A549 (cell line): ENCODE data around the gene INPP5A. TPM values are rescaled to one million over a fixed set of nuclear protein-coding genes. Genes with fewer than 3 reads are reported as not detected.

Source experiments
- ATAC-seq, 2 experiments: fragments of 200-7000 bp in 1 of 2; fragments of >200 bp in 1 of 2; cut with Nextera tagmentation in 1 of 2; cut with Tn5 transposase in 1 of 2; 3 replicates each; pipeline versions ENCODE4 v1.8.0 to v1.9.1; 2018 to 2020; ENCODE audit warnings: mild to moderate bottlenecking in 1 of 2, moderate library complexity in 1 of 2
- CTCF ChIA-PET: fragments of 300-600 bp; sonication (Branson Sonifier 250); formaldehyde crosslinking; extraction: SDS; loops from one replicate; lab custom pipeline; 2021; ENCODE audit warnings: antibody characterized with exemption, inconsistent platforms; lab: Yijun Ruan, JAX
- POLR2A ChIA-PET: fragments of 350-600 bp; formaldehyde crosslinking; extraction: SDS; loops from one replicate; lab custom pipeline; 2021; ENCODE audit warnings: antibody characterized with exemption, inconsistent platforms; lab: Yijun Ruan, JAX
- DNase-seq, 2 experiments: peaks; one replicate each; pipeline versions ENCODE4 v3.0.0 to v3.0.0-alpha.2; 2011 to 2016; ENCODE audit warnings: low read depth in 1 of 2, low spot score in 1 of 2
- FAIRE-seq: peaks from 2 replicates; lab custom pipeline; 2011; peaks lifted over from hg19 to GRCh38; lab: Jason Lieb, UNC
- H3K27ac ChIP-seq, 2 experiments: fragments of >200 bp; sonication (Bioruptor Twin); formaldehyde crosslinking; 3 replicates each; pipeline ENCODE4 v1.5.1; 2016 to 2017
- H3K4me1 ChIP-seq: fragments of >200 bp; sonication (Bioruptor Twin); formaldehyde crosslinking; 3 replicates; pipeline ENCODE4 v1.6.1; 2016
- H3K4me2 ChIP-seq: fragments of >200 bp; sonication (Bioruptor Twin); formaldehyde crosslinking; 3 replicates; pipeline ENCODE4 v1.6.1; 2016
- H3K4me3 ChIP-seq: fragments of >200 bp; sonication (Bioruptor Twin); formaldehyde crosslinking; 3 replicates; pipeline ENCODE4 v1.5.1; 2016
- H3K9me3 ChIP-seq: fragments of >200 bp; sonication (Bioruptor Twin); formaldehyde crosslinking; 3 replicates; pipeline ENCODE4 v1.6.1; 2016
- CBX8 ChIP-seq: fragments of 200-600 bp; sonication (generic); IDR thresholded peaks from 2 replicates; pipeline ENCODE4 v1.6.1; 2016
- CEBPB ChIP-seq, 2 experiments: fragments of >200 bp in 1 of 2; sonication (Bioruptor Twin) in 1 of 2; formaldehyde crosslinking in 1 of 2; IDR thresholded peaks; 2 replicates each; pipeline ENCODE4 v1.6.1; 2012 to 2016
- EHF ChIP-seq: fragments of 250-450 bp; sonication (Bioruptor Pico); IDR thresholded peaks from 2 replicates; pipeline ENCODE4 v1.5.0; 2020; ENCODE audit warnings: mild to moderate bottlenecking
- EP300 ChIP-seq, 2 experiments: fragments of >200 bp; sonication (Bioruptor Twin); formaldehyde crosslinking; IDR thresholded peaks; 2 replicates in 1 of 2; 3 replicates in 1 of 2; pipeline ENCODE4 v1.6.1; 2016 to 2017
- FOSL2 ChIP-seq, 2 experiments: fragments of 450-650 bp in 1 of 2; fragments of >200 bp in 1 of 2; sonication (Bioruptor Twin) in 1 of 2; formaldehyde crosslinking; IDR thresholded peaks; 2 replicates each; pipeline versions ENCODE4 v1.5.0 to v1.6.1; 2016 to 2020; ENCODE audit warnings: mild to moderate bottlenecking in 1 of 2, moderate library complexity in 1 of 2
- GATA3 ChIP-seq: IDR thresholded peaks from 2 replicates; pipeline ENCODE4 v1.6.1; 2012; ENCODE audit warnings: borderline replicate concordance
- HEYL ChIP-seq: fragments of 250-450 bp; sonication (Bioruptor Pico); IDR thresholded peaks from 2 replicates; pipeline ENCODE4 v1.8.0; 2021; ENCODE audit warnings: mild to moderate bottlenecking, moderate library complexity
- HMGXB4 ChIP-seq: fragments of 250-450 bp; sonication (Bioruptor Pico); IDR thresholded peaks from 2 replicates; pipeline ENCODE4 v1.5.0; 2021; ENCODE audit warnings: mild to moderate bottlenecking, moderate library complexity, borderline replicate concordance
- JUN ChIP-seq, 2 experiments: fragments of >200 bp; sonication (Bioruptor Twin); formaldehyde crosslinking; IDR thresholded peaks; 2 replicates in 1 of 2; 3 replicates in 1 of 2; pipeline ENCODE4 v1.6.1; 2016 to 2017
- JUNB ChIP-seq: fragments of >200 bp; sonication (Bioruptor Twin); formaldehyde crosslinking; IDR thresholded peaks from 2 replicates; pipeline ENCODE4 v1.6.1; 2016
- RAD21 ChIP-seq, 2 experiments: fragments of >200 bp in 1 of 2; sonication (Bioruptor Twin) in 1 of 2; formaldehyde crosslinking in 1 of 2; IDR thresholded peaks in 1 of 2; conservative IDR thresholded peaks in 1 of 2; 2 replicates in 1 of 2; 3 replicates in 1 of 2; pipeline ENCODE4 v1.6.1; 2012 to 2018; ENCODE audit warnings: inconsistent platforms in 1 of 2
- RARB ChIP-seq: fragments of 250-450 bp; sonication (Bioruptor Pico); IDR thresholded peaks from 2 replicates; pipeline ENCODE4 v1.8.0; 2021; ENCODE audit warnings: mild to moderate bottlenecking, moderate library complexity
- RCOR1 ChIP-seq: fragments of 150-350 bp; IDR thresholded peaks from 2 replicates; pipeline ENCODE4 v1.6.1; 2014; ENCODE audit warnings: antibody characterized with exemption, low read length, low read depth
- RFX5 ChIP-seq: fragments of 450-650 bp; IDR thresholded peaks from 2 replicates; pipeline ENCODE4 v1.7.1; 2014; ENCODE audit warnings: antibody characterized with exemption, mild to moderate bottlenecking, moderate library complexity
- ZFP36 ChIP-seq: fragments of 450-650 bp; IDR thresholded peaks from 2 replicates; pipeline ENCODE4 v1.6.1; 2014; ENCODE audit warnings: borderline replicate concordance; ENCODE audit not compliant: partially characterized antibody
- WGBS: methylation state at CpG from one replicate; pipeline ENCODE4 v1.1.6; 2017; ENCODE audit errors: missing lambda C conversion rate; 5-methylcytosine and 5-hydroxymethylcytosine counted together
- polyA plus RNA-seq, 4 experiments: library from polyadenylated mRNA; depleted of rRNA in 3 of 4; stranded (reverse); fragments of >200 nt; fragmentation: RNase III in 1 of 4; extraction: RNeasy Plus Mini Kit Qiagen cat#74134 plus additional on column Dnase treatment in 1 of 4; gene quantifications; 2 replicates in 3 of 4; 3 replicates in 1 of 4; pipeline ENCODE4 v1.2.3, GENCODE V29; 2011 to 2017

The INPP5A gene
- polyA plus RNA-seq, 2 of the 4 experiments (the other 2 are of a cell fraction), result 13.7 to 15.1 TPM

DNA sequence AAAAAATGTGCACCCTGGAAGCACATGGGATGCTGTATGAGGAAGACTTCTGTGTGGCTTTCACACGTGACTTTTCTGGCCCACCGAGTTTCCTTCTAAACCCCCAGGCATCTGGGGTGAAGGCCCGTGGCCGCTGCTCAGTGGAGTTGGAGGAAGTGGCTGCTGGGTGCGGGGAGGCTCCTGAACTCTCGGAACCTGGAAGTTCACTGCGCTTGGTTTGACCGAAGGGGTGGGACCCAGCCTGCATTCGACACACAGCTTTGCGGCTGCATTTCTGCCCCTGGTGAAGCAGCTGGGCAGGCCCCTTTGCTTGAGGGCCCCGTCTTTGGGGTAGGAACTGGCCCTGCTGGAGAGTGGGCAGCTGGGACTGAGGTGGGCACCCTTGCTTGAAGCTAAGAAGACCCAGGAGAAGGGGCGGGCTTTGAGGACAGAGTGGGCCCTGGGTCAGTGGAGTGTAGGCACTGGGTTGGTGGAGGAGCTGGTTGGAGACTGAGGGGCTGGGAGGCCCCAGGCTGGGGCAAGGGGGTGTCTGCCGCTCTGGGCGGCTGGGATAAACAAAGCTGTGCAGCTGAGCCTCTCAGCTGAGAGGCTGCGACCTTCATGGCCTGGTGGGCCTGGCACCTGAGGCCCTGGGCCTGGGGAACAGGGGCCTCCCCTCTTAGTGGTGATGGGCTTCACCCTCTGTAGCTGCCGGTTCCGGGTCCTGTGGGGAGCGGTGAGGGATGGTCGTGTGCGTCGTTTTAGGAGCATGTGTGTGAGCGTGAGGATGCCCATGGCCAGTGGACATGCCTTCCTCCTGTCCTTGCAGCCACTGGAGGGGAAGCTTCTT lies 78.0 kb downstream of the INPP5A start:
- WGBS, result 93% methylated on average over 20 of the region's 22 CpGs
- Histone ChIP-seq H3K9me3 (no peaks in the 10 kb centered on the region), H3K4me3 (no peak overlapping the region), H3K4me1 (no peaks in the 10 kb centered on the region), H3K4me2 (no peak overlapping the region), H3K27ac (no peak overlapping the region)
- POLR2A ChIA-PET, result no interaction called here
- ATAC-seq (no peak), FAIRE-seq (no peak), DNase-seq (no peak)
- no peak for TF ChIP-seq CBX8
- TF ChIP-seq RFX5, result no peak
- no peak for TF ChIP-seq EHF
- TF ChIP-seq JUN (IDR thresholded peaks at IDR 0.05), result no peak
- no peak for TF ChIP-seq RCOR1
- no peak for TF ChIP-seq JUNB
- TF ChIP-seq HMGXB4 (CRISPR knock-in tag), result no peak
- TF ChIP-seq GATA3, result no peak
- no peak for TF ChIP-seq ZFP36
- no peak for TF ChIP-seq EP300 (IDR thresholded peaks at IDR 0.05)
- no peak for TF ChIP-seq RAD21 (conservative IDR thresholded peaks at IDR 0.05 in 1 of 2, IDR thresholded peaks at IDR 0.05 in 1 of 2)
- no peak for TF ChIP-seq RARB (CRISPR knock-in tag)
- CTCF ChIA-PET, result interaction anchor here (0.7 to 3.5 kb wide), 4 partner anchors 8 to 157 kb away, joined by 3 to 11 read pairs (median 8); no protein-coding TSS in a partner anchor

- H3K4me2 ChIP-seq, result no peak overlapping the region
- WGBS, result 91% methylated on average over 29 of the region's 30 CpGs
- H3K4me1 ChIP-seq, result no peaks in the 10 kb centered on the region
- no peak for TF ChIP-seq HMGXB4 (CRISPR knock-in tag)
- TF ChIP-seq JUN (IDR thresholded peaks at IDR 0.05), result no peak
- no peak for TF ChIP-seq HEYL (CRISPR knock-in tag)
- TF ChIP-seq GATA3, result no peak
- no peak for TF ChIP-seq FOSL2 (IDR thresholded peaks at IDR 0.05)
- no peak for TF ChIP-seq FOSL2 (CRISPR knock-in tag; IDR thresholded peaks at IDR 0.05)
- no peak for TF ChIP-seq CEBPB (IDR thresholded peaks at IDR 0.05)
- DNase-seq, result no peak
- H3K4me3 ChIP-seq, result no peak overlapping the region
- CTCF ChIA-PET, result interaction anchor here (0.6 to 3.5 kb wide), 5 partner anchors 11 to 157 kb away, joined by 3 to 11 read pairs (median 5); no protein-coding TSS in a partner anchor
- ATAC-seq, result no peak
- H3K9me3 ChIP-seq, result no peaks in the 10 kb centered on the region
- H3K27ac ChIP-seq, result no peak overlapping the region
- no peak for FAIRE-seq
- POLR2A ChIA-PET, result no interaction called here
These were observed 78.8 kb downstream of the INPP5A start for GRCh38 chr10:132616170-132616995.
